ENCODE results near the gene PHOX2A.

The PHOX2A gene

GRCh38 chr11:72235351-72236057 lies 8.5 kb downstream of the PHOX2A start:
- no peak for DNase-seq (ENCODE audit: low read depth in 2 of 2, low spot score in 1 of 2)

DNA sequence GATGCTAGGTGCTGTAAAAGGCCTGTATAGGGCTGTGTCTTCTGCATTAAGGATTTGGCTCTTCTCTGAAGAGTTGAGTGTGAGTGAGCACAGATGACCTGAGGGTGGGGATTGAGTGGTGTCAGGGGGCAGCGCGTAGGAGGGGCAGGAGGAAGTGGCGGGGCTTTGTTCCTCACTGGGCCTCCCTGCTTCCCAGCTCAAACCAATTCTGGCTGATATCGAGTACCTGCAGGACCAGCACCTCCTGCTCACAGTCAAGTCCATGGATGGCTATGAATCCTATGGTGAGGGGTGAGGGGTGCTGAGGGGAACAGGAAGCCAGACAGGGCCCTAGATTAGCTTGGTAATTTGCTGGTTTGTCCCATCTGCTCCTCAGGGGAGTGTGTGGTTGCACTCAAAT lies 9.1 kb downstream of the PHOX2A start:
- no peak for DNase-seq (ENCODE audit: low read depth in 2 of 2, low spot score in 1 of 2)

GRCh38 chr11:72234514-72234830 lies 9.5 kb downstream of the PHOX2A start:
- no peak for DNase-seq (ENCODE audit: low read depth in 2 of 2, low spot score in 1 of 2)

- DNase-seq (ENCODE audit: low read depth in 2 of 2, low spot score in 1 of 2): no peak
Measured at GRCh38 chr11:72233773-72234513, 10.0 kb downstream of the PHOX2A start.

DNA sequence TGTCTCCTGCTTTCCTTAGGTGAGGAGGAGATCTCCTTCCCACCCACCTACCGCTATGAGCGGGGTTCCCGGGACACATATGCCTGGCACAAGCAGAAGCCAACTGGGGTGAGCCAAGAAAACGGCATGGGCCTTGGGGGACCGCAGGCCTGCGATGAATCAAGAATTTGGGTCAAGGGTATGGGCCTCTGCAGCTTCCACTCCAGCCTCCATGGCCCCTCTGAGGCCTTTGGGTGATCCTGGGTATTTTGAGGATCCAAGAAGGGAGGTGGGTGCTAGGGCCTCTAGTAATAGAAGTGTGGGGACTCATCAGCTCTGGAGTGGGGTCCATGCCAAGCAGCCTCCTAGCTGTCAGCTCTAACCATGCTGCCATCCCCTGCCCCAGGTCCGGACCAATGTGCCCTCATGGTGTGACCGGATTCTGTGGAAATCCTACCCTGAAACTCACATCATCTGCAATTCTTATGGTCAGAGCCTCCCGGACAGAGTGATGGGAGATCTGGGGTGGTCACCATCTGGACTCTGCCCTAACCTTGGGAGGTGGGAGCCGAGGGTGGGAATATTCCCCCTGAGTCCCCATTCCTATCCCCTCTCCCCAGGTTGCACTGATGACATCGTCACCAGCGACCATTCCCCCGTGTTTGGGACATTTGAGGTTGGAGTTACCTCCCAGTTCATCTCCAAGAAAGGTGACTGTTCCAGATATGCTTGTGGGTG lies 10.8 kb downstream of the PHOX2A start:
- no peak for DNase-seq (ENCODE audit: low read depth in 2 of 2, low spot score in 1 of 2)

GRCh38 chr11:72232260-72233055 lies 11.5 kb downstream of the PHOX2A start:
- no peak for DNase-seq (ENCODE audit: low read depth in 2 of 2, low spot score in 1 of 2)

DNA sequence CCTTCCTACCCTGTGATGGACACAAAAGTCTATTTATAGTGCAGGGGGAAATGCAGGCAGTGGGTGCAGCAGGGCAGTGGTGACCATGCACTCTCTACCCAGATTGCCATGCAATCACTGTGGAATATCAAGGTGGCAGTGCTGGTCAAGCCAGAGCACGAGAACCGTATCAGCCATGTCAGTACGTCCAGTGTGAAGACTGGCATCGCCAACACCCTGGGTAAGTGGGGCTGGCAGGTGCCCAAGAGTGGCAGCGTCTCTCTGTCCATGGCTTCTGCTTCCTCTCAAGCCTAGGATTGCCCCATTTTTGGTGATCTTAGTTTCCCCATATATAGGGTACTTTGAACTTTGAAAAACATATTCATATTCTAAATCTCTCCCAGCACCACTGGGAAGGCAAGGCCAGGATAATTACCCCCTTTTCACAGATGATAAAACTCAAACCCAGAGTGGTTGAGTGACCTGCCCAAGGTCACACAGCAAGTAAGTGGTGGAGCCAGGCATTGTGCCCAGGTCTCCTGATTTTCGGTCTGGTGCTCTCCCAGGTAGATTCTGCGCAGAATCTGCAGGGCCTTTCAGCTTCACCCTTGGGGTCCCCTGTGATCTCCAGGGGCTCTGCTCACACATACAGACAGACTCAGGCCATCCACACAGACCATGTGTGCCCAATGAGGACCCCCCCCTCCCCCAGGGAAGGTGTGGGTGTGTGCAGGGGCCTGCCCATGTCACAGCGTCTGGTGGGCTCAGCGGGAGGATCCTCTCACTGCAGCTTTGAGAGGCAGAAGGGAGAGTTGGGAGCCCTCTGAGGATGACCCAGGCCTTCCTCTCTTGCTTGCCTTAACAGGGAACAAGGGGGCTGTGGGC lies 12.3 kb downstream of the PHOX2A start:
- no peak for DNase-seq (ENCODE audit: low read depth in 2 of 2, low spot score in 1 of 2)

DNA sequence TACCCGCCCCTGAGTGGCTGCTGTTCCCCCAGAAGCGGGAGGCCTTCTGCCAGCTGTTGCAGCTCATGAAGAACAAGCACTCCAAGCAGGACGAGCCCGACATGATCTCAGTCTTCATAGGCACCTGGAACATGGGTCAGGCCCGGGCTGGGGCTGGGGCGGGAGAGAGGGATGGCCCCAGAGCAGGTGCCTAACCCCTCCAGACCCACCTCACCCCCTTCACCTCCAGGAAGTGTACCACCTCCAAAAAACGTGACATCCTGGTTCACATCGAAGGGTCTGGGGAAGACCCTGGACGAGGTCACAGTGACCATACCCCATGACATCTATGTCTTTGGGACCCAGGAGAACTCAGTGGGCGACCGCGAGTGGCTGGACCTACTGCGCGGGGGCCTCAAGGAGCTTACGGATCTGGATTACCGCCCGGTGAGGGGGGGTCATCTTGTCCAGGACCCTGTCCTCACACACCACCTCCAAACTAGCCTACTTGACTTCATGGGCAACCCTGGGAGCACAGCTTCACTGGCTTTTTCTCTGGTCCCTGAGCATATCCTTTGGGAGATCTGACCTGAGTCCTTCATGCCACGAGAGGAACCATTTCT lies 13.1 kb downstream of the PHOX2A start:
- no peak for DNase-seq (ENCODE audit: low read depth in 2 of 2, low spot score in 1 of 2)

DNA sequence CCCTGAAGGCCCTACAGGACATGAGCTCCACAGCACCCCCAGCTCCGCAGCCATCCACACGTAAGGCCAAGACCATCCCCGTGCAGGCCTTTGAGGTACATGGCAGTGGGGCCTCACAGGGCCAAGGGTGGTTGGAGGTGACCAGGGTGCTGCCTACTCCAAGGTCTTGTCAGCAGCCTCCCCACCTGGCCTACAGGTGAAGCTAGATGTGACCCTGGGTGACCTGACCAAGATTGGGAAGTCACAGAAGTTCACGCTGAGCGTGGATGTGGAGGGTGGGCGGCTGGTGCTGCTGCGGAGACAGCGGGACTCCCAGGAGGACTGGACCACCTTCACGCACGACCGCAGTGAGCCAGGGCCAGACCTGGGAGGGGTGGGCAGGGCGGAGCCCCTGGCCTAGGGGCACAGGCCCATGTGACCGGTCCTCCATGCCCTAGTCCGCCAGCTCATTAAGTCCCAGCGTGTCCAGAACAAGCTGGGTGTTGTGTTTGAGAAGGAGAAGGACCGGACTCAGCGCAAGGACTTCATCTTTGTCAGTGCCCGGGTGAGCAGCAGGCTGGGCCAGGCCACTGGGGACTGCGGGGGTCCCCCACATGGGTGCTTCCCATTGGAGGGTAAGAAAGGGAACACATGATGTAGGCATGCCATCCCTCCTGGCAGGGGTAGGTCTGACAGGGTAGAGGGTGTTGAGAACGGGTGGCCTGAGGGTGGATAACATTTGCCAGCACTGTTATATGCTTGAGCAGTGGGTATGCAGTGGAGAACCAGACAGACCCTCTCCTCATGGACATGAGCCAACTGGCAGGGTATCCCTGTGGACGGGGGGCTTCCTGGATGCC lies 13.8 kb downstream of the PHOX2A start:
- DNase-seq (ENCODE audit: low read depth in 2 of 2, low spot score in 1 of 2): no peak

- no peak for DNase-seq (ENCODE audit: low read depth in 2 of 2, low spot score in 1 of 2)
Measured at GRCh38 chr11:72229336-72229924, 14.5 kb downstream of the PHOX2A start.

- DNase-seq (ENCODE audit: low read depth in 2 of 2, low spot score in 1 of 2): no peak
Measured at GRCh38 chr11:72228844-72229231, 15.1 kb downstream of the PHOX2A start.

DNA sequence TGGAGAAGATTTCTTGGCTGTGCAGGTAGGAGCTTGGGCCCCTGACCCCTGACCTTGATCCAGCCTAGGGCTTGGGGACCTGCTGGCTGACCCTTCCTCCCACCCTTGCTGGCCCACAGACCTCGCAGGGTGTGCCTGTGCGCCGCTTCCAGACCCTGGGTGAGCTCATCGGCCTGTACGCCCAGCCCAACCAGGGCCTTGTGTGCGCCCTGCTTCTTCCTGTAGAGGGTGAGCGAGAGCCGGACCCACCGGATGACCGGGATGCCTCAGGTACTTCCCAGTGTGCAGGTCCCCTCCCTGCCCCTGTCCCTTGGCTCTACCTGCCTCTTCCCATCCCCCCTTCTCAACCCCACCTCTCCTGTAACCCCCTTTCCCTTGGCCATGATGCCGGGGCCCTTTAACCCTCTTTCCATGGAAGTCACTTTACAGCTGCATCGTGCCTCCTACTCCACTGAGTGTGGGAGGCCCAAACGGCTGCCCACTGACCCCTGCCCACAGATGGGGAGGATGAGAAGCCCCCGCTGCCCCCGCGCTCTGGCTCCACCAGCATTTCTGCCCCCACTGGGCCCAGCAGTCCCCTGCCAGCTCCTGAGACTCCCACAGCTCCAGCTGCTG lies 15.6 kb downstream of the PHOX2A start:
- DNase-seq (ENCODE audit: low read depth in 2 of 2, low spot score in 1 of 2): no peak

DNA sequence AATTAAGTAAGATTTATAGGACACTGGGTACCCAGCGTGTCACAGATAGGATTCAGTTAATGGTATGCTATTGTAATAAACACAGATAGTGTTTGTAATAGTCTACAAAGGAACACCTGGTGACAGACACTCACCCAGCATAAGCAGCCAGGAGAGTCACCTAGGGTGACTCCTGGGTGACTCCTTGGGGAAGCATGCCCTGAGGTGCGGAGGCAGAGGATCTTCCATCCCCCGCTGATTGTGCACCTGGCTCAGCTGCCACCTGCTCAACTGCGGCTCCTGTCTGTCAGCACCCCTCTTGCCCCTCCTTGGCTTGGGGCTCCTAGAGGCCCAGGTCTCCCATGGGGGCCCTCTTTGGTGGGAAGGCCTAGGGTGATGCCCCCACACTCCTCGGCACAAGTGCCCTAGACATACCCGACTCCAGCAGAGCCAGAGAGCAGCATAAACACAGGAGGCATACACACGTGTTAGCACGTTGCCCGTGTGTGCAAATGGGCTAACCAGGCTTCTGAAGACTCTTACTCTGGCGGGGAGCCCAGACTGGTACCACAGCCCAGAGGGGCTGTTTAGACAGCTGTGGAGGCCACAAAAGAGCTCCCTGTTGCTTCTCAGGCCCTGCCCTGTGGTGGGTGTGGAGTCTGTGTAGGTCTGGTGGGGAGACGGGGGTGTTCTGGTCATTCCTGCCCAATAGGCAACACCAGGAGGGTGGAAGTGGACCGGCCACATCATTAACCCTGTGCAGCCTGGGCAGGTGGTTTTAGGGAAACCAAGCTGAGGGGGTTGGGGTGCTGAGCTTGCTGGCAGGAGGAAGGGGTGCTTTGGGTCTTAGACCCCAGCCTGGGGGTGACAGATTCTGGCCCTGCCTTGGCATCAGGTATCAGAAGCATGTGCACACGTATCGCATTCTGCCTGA lies 16.4 kb downstream of the PHOX2A start:
- DNase-seq (ENCODE audit: low read depth in 2 of 2, low spot score in 1 of 2): no peak

GRCh38 chr11:72226701-72227100 lies 17.3 kb downstream of the PHOX2A start:
- no peak for DNase-seq (ENCODE audit: low read depth in 2 of 2, low spot score in 1 of 2)

DNA sequence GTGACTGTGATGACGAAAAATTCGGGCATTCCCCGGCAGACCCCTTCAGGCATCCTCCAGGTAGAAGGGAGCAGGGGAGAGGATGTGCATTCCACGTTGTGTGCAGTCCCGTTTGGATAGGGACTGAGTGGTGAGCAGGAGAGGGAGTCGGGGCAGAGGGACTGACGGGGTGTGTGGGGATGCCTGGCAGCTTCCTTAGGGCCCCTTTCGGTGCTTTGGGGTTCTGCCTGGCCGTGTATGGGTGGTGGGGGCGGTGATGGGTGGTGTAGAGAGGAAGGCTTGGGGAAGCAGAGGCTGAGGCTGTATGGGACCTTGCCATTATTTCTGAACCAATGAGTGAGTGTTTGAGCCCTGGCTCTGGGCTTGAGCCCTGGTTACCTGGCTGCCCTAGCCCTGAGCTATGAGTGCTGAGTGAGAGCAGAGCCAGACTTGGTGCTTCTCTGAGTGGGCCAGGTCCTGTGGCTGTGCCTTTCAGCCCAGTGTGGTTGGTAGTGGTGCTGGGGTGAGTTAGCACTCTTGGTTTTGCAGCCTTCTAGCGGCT lies 18.5 kb downstream of the PHOX2A start:
- no peak for DNase-seq (ENCODE audit: low read depth in 2 of 2, low spot score in 1 of 2)

GRCh38 chr11:72224564-72225410 lies 19.2 kb downstream of the PHOX2A start, which contains the start of gene INPPL1:
INPPL1 (plus strand) TSS chr11:72224767; CDS start chr11:72224985, 218 bp downstream.
- DNase-seq (ENCODE audit: low read depth in 2 of 2, low spot score in 1 of 2): no peak
